SK-N-SH (cell line): Measurements from ENCODE around the gene ETS1. TPM values are rescaled to one million over a fixed set of nuclear protein-coding genes. Genes with fewer than 3 reads are reported as not detected.

Experiments used
- CTCF ChIA-PET: fragments of 300-600, 350-600 bp; formaldehyde crosslinking; extraction: SDS; loops from one replicate; lab custom pipeline; 2021; lab: Yijun Ruan, JAX
- POLR2A ChIA-PET: fragments of 350-600 bp; sonication (Branson Sonifier 250); formaldehyde crosslinking; extraction: SDS; loops from one replicate; lab custom pipeline; 2020; ENCODE audit warnings: antibody characterized with exemption, inconsistent platforms; lab: Yijun Ruan, JAX
- DNase-seq: peaks from one replicate; pipeline ENCODE4 v3.0.0; 2012
- H2AFZ ChIP-seq: fragments of 200-600 bp; sonication (generic); 2 replicates; pipeline ENCODE4 v1.8.1; 2016; ENCODE audit warnings: antibody characterized with exemption, mild to moderate bottlenecking, low read depth
- H3F3A ChIP-seq: fragments of 200-600 bp; sonication (generic); replicated peaks from 2 replicates; pipeline ENCODE3; 2016; ENCODE audit warnings: antibody characterized with exemption, mild to moderate bottlenecking; ENCODE audit not compliant: insufficient read depth
- H3K27ac ChIP-seq, 2 experiments: fragments of 200-500 bp in 1 of 2; fragments of 200-600 bp in 1 of 2; sonication (Bioruptor generic) in 1 of 2; sonication (generic), shearing (Covaris generic) in 1 of 2; 2 replicates each; pipeline versions ENCODE4 v1.5.1 to v1.6.1; 2014 to 2016; ENCODE audit warnings: low read depth in 2 of 2, inconsistent platforms in 1 of 2, low read length in 1 of 2, mild to moderate bottlenecking in 1 of 2, mixed read lengths in 1 of 2
- H3K27me3 ChIP-seq: fragments of 200-600 bp; sonication (generic), shearing (Covaris generic); 2 replicates; pipeline ENCODE4 v1.6.1; 2016; ENCODE audit warnings: mixed run types; ENCODE audit not compliant: insufficient read depth
- H3K36me3 ChIP-seq, 2 experiments: fragments of 200-500 bp in 1 of 2; fragments of 200-600 bp in 1 of 2; sonication (Bioruptor generic) in 1 of 2; sonication (generic) in 1 of 2; replicated peaks in 1 of 2; 2 replicates each; pipeline versions ENCODE3 to v1.5.1; 2014 to 2016; ENCODE audit warnings: low read length in 1 of 2, mild to moderate bottlenecking in 1 of 2; ENCODE audit not compliant: insufficient read depth in 2 of 2, control insufficient read depth in 1 of 2
- H3K4me1 ChIP-seq, 2 experiments: fragments of 200-500 bp in 1 of 2; fragments of 200-600 bp in 1 of 2; sonication (Bioruptor generic) in 1 of 2; sonication (generic), shearing (Covaris generic) in 1 of 2; 2 replicates each; pipeline versions ENCODE4 v1.5.1 to v1.6.1; 2014 to 2016; ENCODE audit warnings: low read depth in 1 of 2, low read length in 1 of 2, mixed run types in 1 of 2; ENCODE audit not compliant: insufficient read depth in 2 of 2, control insufficient read depth in 1 of 2
- H3K4me2 ChIP-seq: fragments of 200-600 bp; sonication (generic), shearing (Covaris generic); 2 replicates; pipeline ENCODE4 v1.6.1; 2017; ENCODE audit warnings: mixed run types
- H3K4me3 ChIP-seq, 2 experiments: fragments of 200-500 bp in 1 of 2; fragments of 200-600 bp in 1 of 2; sonication (Bioruptor generic) in 1 of 2; sonication (generic), shearing (Covaris generic) in 1 of 2; 2 replicates each; pipeline versions ENCODE4 v1.5.1 to v1.8.1; 2014 to 2016; ENCODE audit warnings: low read depth in 2 of 2, inconsistent platforms in 1 of 2, low read length in 1 of 2, mild to moderate bottlenecking in 1 of 2, mixed read lengths in 1 of 2, moderate library complexity in 1 of 2
- H3K79me2 ChIP-seq: fragments of 200-600 bp; sonication (generic); 2 replicates; pipeline ENCODE4 v1.8.1; 2017; ENCODE audit warnings: mild to moderate bottlenecking; ENCODE audit not compliant: insufficient read depth
- H3K9ac ChIP-seq: fragments of 200-600 bp; sonication (generic); 2 replicates; pipeline ENCODE4 v1.6.1; 2017; ENCODE audit warnings: mixed run types
- H3K9me2 ChIP-seq: fragments of 200-600 bp; sonication (generic); 2 replicates; pipeline ENCODE4 v1.6.1; 2017; ENCODE audit warnings: mixed run types
- H3K9me3 ChIP-seq: fragments of 200-600 bp; sonication (generic); 2 replicates; pipeline ENCODE4 v1.6.1; 2017; ENCODE audit warnings: mixed run types, mild to moderate bottlenecking, moderate library complexity
- H4K20me1 ChIP-seq: fragments of 200-600 bp; sonication (generic); 2 replicates; pipeline ENCODE4 v1.6.1; 2017; ENCODE audit warnings: mild to moderate bottlenecking, mixed run types; ENCODE audit not compliant: insufficient read depth
- CTCF ChIP-seq: fragments of 200-600 bp; sonication (generic); IDR thresholded peaks from 2 replicates; pipeline ENCODE4 v1.6.1; 2017; ENCODE audit warnings: antibody characterized with exemption, mild to moderate bottlenecking, moderate library complexity
- ELF1 ChIP-seq: IDR thresholded peaks from 2 replicates; pipeline ENCODE4 v1.4.0; 2012
- EP300 ChIP-seq, 2 experiments: IDR thresholded peaks; 2 replicates each; pipeline versions ENCODE4 v1.4.0 to v1.6.1; 2012; ENCODE audit warnings: borderline replicate concordance in 1 of 2, low read depth in 1 of 2, low read length in 1 of 2
- EZH2phosphoT487 ChIP-seq: fragments of 200-600 bp; sonication (generic); IDR thresholded peaks from 2 replicates; pipeline ENCODE4 v1.6.1; 2017; ENCODE audit warnings: low read depth, mixed run types, mild to moderate bottlenecking, antibody characterized with exemption, moderate library complexity, borderline replicate concordance
- FOXJ3 ChIP-seq: sonication (generic); formaldehyde crosslinking; IDR thresholded peaks from 2 replicates; pipeline ENCODE4 v1.5.1; 2020; ENCODE audit warnings: mild to moderate bottlenecking, missing genetic modification reagents
- GATA2 ChIP-seq: sonication (generic); formaldehyde crosslinking; IDR thresholded peaks from 2 replicates; pipeline ENCODE4 v1.5.0; 2020; ENCODE audit warnings: mild to moderate bottlenecking, missing genetic modification reagents
- IRF3 ChIP-seq: fragments of 150-350 bp; IDR thresholded peaks from 2 replicates; pipeline ENCODE4 v1.6.1; 2016; ENCODE audit warnings: mild to moderate bottlenecking, low read depth, low read length
- JUND ChIP-seq: IDR thresholded peaks from 2 replicates; pipeline ENCODE4 v1.4.0; 2012
- MAX ChIP-seq: IDR thresholded peaks from 2 replicates; pipeline ENCODE4 v1.4.0; 2012; ENCODE audit warnings: low read depth
- MEF2A ChIP-seq: IDR thresholded peaks from 2 replicates; pipeline ENCODE4 v1.4.0; 2012; ENCODE audit warnings: low read depth, borderline replicate concordance
- MXI1 ChIP-seq: IDR thresholded peaks from 2 replicates; pipeline ENCODE4 v1.6.1; 2012; ENCODE audit warnings: mild to moderate bottlenecking, low read depth, low read length, improper control_type of control experiment
- NFIC ChIP-seq: IDR thresholded peaks from 2 replicates; pipeline ENCODE4 v1.4.0; 2012; ENCODE audit warnings: borderline replicate concordance
- NRF1 ChIP-seq: IDR thresholded peaks from 2 replicates; pipeline ENCODE4 v1.6.1; 2012; ENCODE audit warnings: low read depth, mild to moderate bottlenecking, low read length
- POLR2AphosphoS5 ChIP-seq: IDR thresholded peaks from 2 replicates; pipeline ENCODE4 v1.6.1; 2012; ENCODE audit warnings: low read depth, low read length
- RAD21 ChIP-seq: IDR thresholded peaks from 2 replicates; pipeline ENCODE4 v1.6.1; 2012; ENCODE audit warnings: mild to moderate bottlenecking, low read length
- RCOR1 ChIP-seq: fragments of 150-350 bp; IDR thresholded peaks from 2 replicates; pipeline ENCODE4 v1.6.1; 2017; ENCODE audit warnings: antibody characterized with exemption, low read length
- RFX5 ChIP-seq: IDR thresholded peaks from 2 replicates; pipeline ENCODE4 v1.6.1; 2012; ENCODE audit warnings: mild to moderate bottlenecking, improper control_type of control experiment, low read length
- TAF1 ChIP-seq: IDR thresholded peaks from 2 replicates; pipeline ENCODE4 v1.6.1; 2012; ENCODE audit warnings: low read depth, mild to moderate bottlenecking, low read length, moderate library complexity, borderline replicate concordance
- TCF12 ChIP-seq: IDR thresholded peaks from 2 replicates; pipeline ENCODE4 v1.4.0; 2012
- WGBS: methylation state at CpG from one replicate; pipeline ENCODE4 v1.1.6; 2017; ENCODE audit warnings: low lambda C conversion rate; 5-methylcytosine and 5-hydroxymethylcytosine counted together
- polyA plus RNA-seq, 3 experiments: library from polyadenylated mRNA; depleted of rRNA; stranded (reverse); fragments of >200 nt; gene quantifications; 2 replicates each; pipeline ENCODE4 v1.2.3, GENCODE V29; 2012

The ETS1 gene
- polyA plus RNA-seq, 1 of the 3 experiments (the other 2 are of a cell fraction) = 14.5 TPM

- no peak overlapping the region for H2AFZ ChIP-seq
- H4K20me1 ChIP-seq = no peaks in the 10 kb centered on the region
- H3K36me3 ChIP-seq = no peaks in the 10 kb centered on the region
- H3K9ac ChIP-seq = no peak overlapping the region
- H3K9me3 ChIP-seq = no peaks in the 10 kb centered on the region
- no peaks in the 10 kb centered on the region for H3K79me2 ChIP-seq
- WGBS = 83% methylated on average over 2 of the region's 5 CpGs
- no peak overlapping the region for H3K27ac ChIP-seq
- no peaks in the 10 kb centered on the region; the same call in 1 of the 2 replicates for H3K27me3 ChIP-seq
- H3K4me1 ChIP-seq = peaks cover 0 to 13% of the 10 kb centered on the region in 2 experiments; a peak in 2 of 4 replicates
- CTCF ChIA-PET = interaction anchor here (0.9 to 3.9 kb wide), 3 partner anchors 9 to 318 kb away, joined by 3 to 15 read pairs (median 4); no protein-coding TSS in a partner anchor
- TF ChIP-seq GATA2 (CRISPR knock-in tag) (no peak), RCOR1 (no peak), TCF12 (no peak), NFIC (no peak), EZH2phosphoT487 (no peak)
- H3K9me2 ChIP-seq = no peaks in the 10 kb centered on the region
- no peak overlapping the region for H3K4me3 ChIP-seq
- no peaks in the 10 kb centered on the region for H3F3A ChIP-seq
- H3K4me2 ChIP-seq = no peak overlapping the region
- POLR2A ChIA-PET = no interaction called here
- no peak for DNase-seq
These were observed 20.5 kb upstream of the ETS1 start for GRCh38 chr11:128607819-128608218.

GRCh38 chr11:128604723-128605122 lies 17.4 kb upstream of the ETS1 start:
- POLR2A ChIA-PET = no interaction called here
- CTCF ChIA-PET = interaction anchor here (0.8 to 1.6 kb wide), 5 partner anchors 9 to 447 kb away, joined by 3 to 6 read pairs (median 3); no protein-coding TSS in a partner anchor
- Histone ChIP-seq H3K79me2 (no peaks in the 10 kb centered on the region), H3F3A (no peaks in the 10 kb centered on the region), H2AFZ (no peak overlapping the region), H3K4me2 (no peak overlapping the region), H3K4me1 (peaks cover 0 to 4% of the 10 kb centered on the region in 2 experiments; a peak in 1 of 4 replicates), H3K9ac (no peak overlapping the region), H3K27me3 (no peaks in the 10 kb centered on the region; the same call in 1 of the 2 replicates), H3K4me3 (no peak overlapping the region), H3K9me2 (no peaks in the 10 kb centered on the region), H3K9me3 (no peaks in the 10 kb centered on the region), H4K20me1 (no peaks in the 10 kb centered on the region), H3K27ac (no peak overlapping the region), H3K36me3 (peaks cover 0 to 3% of the 10 kb centered on the region in 2 experiments)
- TF ChIP-seq MAX (no peak), ELF1 (no peak), MXI1 (no peak), CTCF (no peak), RAD21 (no peak), POLR2AphosphoS5 (no peak), EP300 (IDR thresholded peaks at IDR 0.05; ENCODE audit: borderline replicate concordance in 1 of 2, low read depth in 1 of 2, low read length in 1 of 2) (no peak), NRF1 (no peak), JUND (no peak), FOXJ3 (no peak), RFX5 (no peak), TAF1 (no peak), IRF3 (no peak), NFIC (no peak), MEF2A (no peak)
- 76% methylated on average over 5 of the region's 5 CpGs for WGBS
- no peak for DNase-seq
